H9 (cell line): ENCODE measurements around the gene DGCR2. TPM values are rescaled to one million over a fixed set of nuclear protein-coding genes. Genes with fewer than 3 reads are reported as not detected.

ENCODE experiments used
- DNase-seq: peaks from one replicate; pipeline ENCODE4 v3.0.0-alpha.2; 2017
- H2AFZ ChIP-seq: one replicate; pipeline ENCODE4 v1.6.1; 2013; ENCODE audit warnings: mild to moderate bottlenecking, low read length, control low read depth, moderate library complexity
- H2AK5ac ChIP-seq: 2 replicates; pipeline ENCODE4 v1.6.1; 2013; ENCODE audit warnings: low read length, control low read depth, mixed read lengths; ENCODE audit not compliant: insufficient read length
- H2BK120ac ChIP-seq: one replicate; pipeline ENCODE4 v1.6.1; 2013; ENCODE audit warnings: low read depth, mild to moderate bottlenecking, low read length, control low read depth, inconsistent platforms; ENCODE audit not compliant: poor library complexity, severe bottlenecking
- H2BK12ac ChIP-seq: 2 replicates; pipeline ENCODE4 v1.6.1; 2013; ENCODE audit warnings: low read length, control low read depth, mixed read lengths, low read depth; ENCODE audit not compliant: insufficient read length
- H2BK15ac ChIP-seq: 2 replicates; pipeline ENCODE4 v1.6.1; 2013; ENCODE audit warnings: low read depth, low read length, control low read depth
- H2BK20ac ChIP-seq: one replicate; pipeline ENCODE4 v1.6.1; 2013; ENCODE audit warnings: low read depth, mild to moderate bottlenecking, low read length, control low read depth, inconsistent platforms; ENCODE audit not compliant: poor library complexity, severe bottlenecking
- H2BK5ac ChIP-seq: 2 replicates; pipeline ENCODE4 v1.6.1; 2013; ENCODE audit warnings: low read length, control low read depth, mixed read lengths; ENCODE audit not compliant: insufficient read length
- H3K14ac ChIP-seq: 2 replicates; pipeline ENCODE4 v1.6.1; 2013; ENCODE audit warnings: low read length, control low read depth; ENCODE audit not compliant: insufficient read depth
- H3K18ac ChIP-seq: 2 replicates; pipeline ENCODE4 v1.6.1; 2013; ENCODE audit warnings: low read depth, mild to moderate bottlenecking, mixed read lengths, low read length, control low read depth; ENCODE audit not compliant: insufficient read length
- H3K23ac ChIP-seq: 2 replicates; pipeline ENCODE4 v1.6.1; 2013; ENCODE audit warnings: low read length, control low read depth, mixed read lengths, low read depth; ENCODE audit not compliant: insufficient read length
- H3K23me2 ChIP-seq: 2 replicates; pipeline ENCODE4 v1.6.1; 2013; ENCODE audit warnings: low read depth, mild to moderate bottlenecking, mixed read lengths, low read length, control low read depth; ENCODE audit not compliant: insufficient read length, poor library complexity, severe bottlenecking
- H3K27ac ChIP-seq: 2 replicates; pipeline ENCODE4 v1.5.1; 2013; ENCODE audit warnings: low read length, control low read depth, mixed read lengths, low read depth; ENCODE audit not compliant: insufficient read length
- H3K27me3 ChIP-seq: 2 replicates; pipeline ENCODE4 v1.6.1; 2013; ENCODE audit warnings: low read length, control low read depth, inconsistent platforms; ENCODE audit not compliant: insufficient read depth
- H3K4ac ChIP-seq: 2 replicates; pipeline ENCODE4 v1.6.1; 2013; ENCODE audit warnings: low read depth, mild to moderate bottlenecking, control low read depth, inconsistent platforms, low read length, moderate library complexity
- H3K4me1 ChIP-seq: 2 replicates; pipeline ENCODE4 v1.6.1; 2013; ENCODE audit warnings: low read length, control low read depth, inconsistent platforms; ENCODE audit not compliant: insufficient read depth
- H3K4me2 ChIP-seq: 2 replicates; pipeline ENCODE4 v1.6.1; 2013; ENCODE audit warnings: low read length, control low read depth, mixed read lengths; ENCODE audit not compliant: insufficient read length, insufficient read depth
- H3K56ac ChIP-seq: 2 replicates; pipeline ENCODE4 v1.6.1; 2013; ENCODE audit warnings: low read depth, mild to moderate bottlenecking, mixed read lengths, low read length, control low read depth; ENCODE audit not compliant: insufficient read length
- H3K79me1 ChIP-seq: 2 replicates; pipeline ENCODE4 v1.6.1; 2013; ENCODE audit warnings: low read depth, mild to moderate bottlenecking, moderate library complexity, low read length, control low read depth, inconsistent platforms; ENCODE audit not compliant: insufficient read depth, poor library complexity, severe bottlenecking
- H3K79me2 ChIP-seq: 2 replicates; pipeline ENCODE4 v1.6.1; 2013; ENCODE audit warnings: low read length, control low read depth, inconsistent platforms; ENCODE audit not compliant: insufficient read depth
- H3K9ac ChIP-seq: 2 replicates; pipeline ENCODE4 v1.6.1; 2013; ENCODE audit warnings: low read length, control low read depth, mixed read lengths; ENCODE audit not compliant: insufficient read length; ENCODE audit errors: extremely low read depth
- H3K9me3 ChIP-seq: one replicate; pipeline ENCODE4 v1.6.1; 2013; ENCODE audit warnings: low read depth, low read length, inconsistent platforms; ENCODE audit not compliant: control insufficient read depth
- H3T11ph ChIP-seq: one replicate; pipeline ENCODE4 v1.6.1; 2013; ENCODE audit warnings: mild to moderate bottlenecking, low read length, control low read depth, inconsistent platforms
- H4K20me1 ChIP-seq: one replicate; pipeline ENCODE4 v1.6.1; 2013; ENCODE audit not compliant: control insufficient read depth, insufficient read length, insufficient read depth
- H4K5ac ChIP-seq: 2 replicates; pipeline ENCODE4 v1.6.1; 2013; ENCODE audit warnings: low read depth, mild to moderate bottlenecking, mixed read lengths, low read length, control low read depth; ENCODE audit not compliant: insufficient read length
- H4K8ac ChIP-seq: replicated peaks from 2 replicates; pipeline ENCODE4 v1.6.1; 2013; ENCODE audit warnings: low read length, control low read depth, mixed read lengths, low read depth; ENCODE audit not compliant: insufficient read length
- H4K91ac ChIP-seq: 2 replicates; pipeline ENCODE4 v1.6.1; 2013; ENCODE audit warnings: low read depth, mild to moderate bottlenecking, moderate library complexity, mixed read lengths, low read length, control low read depth; ENCODE audit not compliant: insufficient read length
- H3K27ac Mint-ChIP-seq, 3 experiments: 2 replicates in 2 of 3; 3 replicates in 1 of 3; pipeline ENCODE4 v1.8.0; 2020 to 2021; ENCODE audit warnings: mixed read lengths in 3 of 3, mild to moderate bottlenecking in 1 of 3, moderate library complexity in 1 of 3
- H3K27me3 Mint-ChIP-seq: 2 replicates; pipeline ENCODE4 v1.8.0; 2021; ENCODE audit warnings: low read depth, mild to moderate bottlenecking, moderate library complexity, mixed read lengths
- H3K36me3 Mint-ChIP-seq, 3 experiments: 2 replicates in 2 of 3; 3 replicates in 1 of 3; pipeline ENCODE4 v1.8.0; 2020 to 2021; ENCODE audit warnings: low read depth in 3 of 3, mixed read lengths in 3 of 3; ENCODE audit not compliant: insufficient read depth in 1 of 3
- H3K4me1 Mint-ChIP-seq, 2 experiments: 2 replicates each; pipeline ENCODE4 v1.8.0; 2020; ENCODE audit warnings: mixed read lengths in 2 of 2
- H3K4me3 Mint-ChIP-seq, 2 experiments: 2 replicates in 1 of 2; 3 replicates in 1 of 2; pipeline ENCODE4 v1.8.0; 2020 to 2021; ENCODE audit warnings: mild to moderate bottlenecking in 2 of 2, mixed read lengths in 2 of 2, moderate library complexity in 1 of 2
- H3K9me3 Mint-ChIP-seq, 2 experiments: 2 replicates in 1 of 2; 3 replicates in 1 of 2; pipeline ENCODE4 v1.8.0; 2020; ENCODE audit warnings: mild to moderate bottlenecking in 2 of 2, mixed read lengths in 2 of 2, moderate library complexity in 1 of 2
- CTCF ChIP-seq: fragments of 200-600 bp; sonication (generic); conservative IDR thresholded peaks from 3 replicates; pipeline ENCODE4 v1.8.0; 2021; ENCODE audit warnings: antibody characterized with exemption, mild to moderate bottlenecking
- WGBS: extraction: QIAGEN DNeasy Blood & Tissue Kit; methylation state at CpG from one replicate; pipeline ENCODE4 v1.1.7; 2013; ENCODE audit warnings: missing lambda C conversion rate, low lambda C conversion rate, mixed read lengths; ENCODE audit not compliant: insufficient read length; ENCODE audit errors: extremely low coverage; 5-methylcytosine and 5-hydroxymethylcytosine counted together
- total RNA-seq: library from RNA; stranded (reverse); gene quantifications from 2 replicates; pipeline ENCODE4 v1.2.1, GENCODE V29; 2021

DGCR2 gene
- total RNA-seq, 1 experiment from 2014 or later = 47.2 TPM

GRCh38 chr22:19125474-19126308 lies 3.5 kb upstream of the DGCR2 start:
- peaks cover 0 to 3% (median 0%) of the 10 kb centered on the region in 3 experiments; a peak in 3 of 7 replicates for H3K36me3 Mint-ChIP-seq
- Histone ChIP-seq H3K56ac (no peak overlapping the region), H3K23me2 (peaks cover 9% of the 10 kb centered on the region), H2AFZ (no peak overlapping the region), H3K18ac (no peak overlapping the region), H3K4ac (no peak overlapping the region), H4K91ac (no peak overlapping the region), H3K14ac (no peak overlapping the region), H4K8ac (no peak overlapping the region), H3K4me2 (no peak overlapping the region), H3T11ph (no peak overlapping the region), H3K23ac (no peak overlapping the region), H2BK15ac (no peak overlapping the region), H3K9ac (no peak overlapping the region), H3K27me3 (no peaks in the 10 kb centered on the region), H2BK120ac (no peak overlapping the region), H3K9me3 (no peaks in the 10 kb centered on the region), H3K4me1 (peaks cover 3% of the 10 kb centered on the region; the same call in 1 of the 2 replicates), H4K20me1 (no peaks in the 10 kb centered on the region), H4K5ac (no peak overlapping the region), H3K27ac (no peak overlapping the region), H2BK12ac (no peak overlapping the region), H3K79me2 (peaks cover 4% of the 10 kb centered on the region; the same call in 1 of the 2 replicates), H2BK20ac (no peak overlapping the region), H3K79me1 (no peaks in the 10 kb centered on the region), H2AK5ac (no peak overlapping the region), H2BK5ac (no peak overlapping the region)
- peaks cover 18% of the 10 kb centered on the region for H3K27me3 Mint-ChIP-seq
- H3K9me3 Mint-ChIP-seq = no peaks in the 10 kb centered on the region; a peak in 3 of 5 replicates
- no peak for DNase-seq
- peaks cover 14 to 17% of the 10 kb centered on the region in 2 experiments for H3K4me1 Mint-ChIP-seq
- no CpG with 5 or more reads among the region's 21 CpGs for WGBS
- no peak overlapping the region for H3K27ac Mint-ChIP-seq
- no peak overlapping the region for H3K4me3 Mint-ChIP-seq
- TF ChIP-seq CTCF = no peak
